Calu3 (cell line): ENCODE results near the gene PPT2. TPM values are rescaled to one million over a fixed set of nuclear protein-coding genes. Genes with fewer than 3 reads are reported as not detected.
"Not testable (repeated sequence)": the region's sequence is repeated elsewhere in the genome, so short reads cannot be mapped to it uniquely, and the experiment has no call there.

Source experiments
- BruUV-seq: library from RNA; stranded (reverse); fragments of 400-500 nt; replicated peaks from 2 replicates; lab custom pipeline; 2021; lab: Mats Ljungman, UMichigan
- CTCF ChIA-PET: fragments of 300-600 bp; sonication (Branson Sonifier 250); formaldehyde crosslinking; loops from one replicate; lab custom pipeline; 2022; ENCODE audit warnings: antibody characterized with exemption; lab: Charles Lee
- DNase-seq: peaks from one replicate; pipeline ENCODE4 v3.0.0; 2022
- H3K27ac Mint-ChIP-seq: one replicate; pipeline ENCODE4 v1.8.0; 2022; ENCODE audit warnings: mixed read lengths; ENCODE audit not compliant: unreplicated experiment
- H3K27me3 Mint-ChIP-seq: one replicate; pipeline ENCODE4 v1.8.0; 2022; ENCODE audit warnings: mixed read lengths; ENCODE audit not compliant: unreplicated experiment
- H3K36me3 Mint-ChIP-seq: one replicate; pipeline ENCODE4 v1.8.0; 2022; ENCODE audit warnings: mild to moderate bottlenecking, moderate library complexity, mixed read lengths; ENCODE audit not compliant: insufficient read depth, unreplicated experiment
- H3K4me1 Mint-ChIP-seq: one replicate; pipeline ENCODE4 v1.8.0; 2022; ENCODE audit warnings: mild to moderate bottlenecking, low read depth, mixed read lengths; ENCODE audit not compliant: unreplicated experiment
- H3K4me3 Mint-ChIP-seq: one replicate; pipeline ENCODE4 v1.8.0; 2022; ENCODE audit warnings: mild to moderate bottlenecking, low read depth, moderate library complexity, mixed read lengths; ENCODE audit not compliant: unreplicated experiment
- H3K9me3 Mint-ChIP-seq: one replicate; pipeline ENCODE4 v1.8.0; 2022; ENCODE audit warnings: low read depth, mixed read lengths; ENCODE audit not compliant: unreplicated experiment
- CTCF ChIP-seq: fragments of 200-600 bp; IDR thresholded peaks from one replicate; pipeline ENCODE4 v1.8.0; 2022; ENCODE audit warnings: antibody characterized with exemption; ENCODE audit not compliant: unreplicated experiment
- intact Hi-C: fragments of 100-400 bp; cut with micrococcal nuclease; formaldehyde crosslinking; loops from one replicate; pipeline ENCODE4 v1.10.0; 2022; ENCODE audit not compliant: unreplicated experiment
- microRNA-seq: library from miRNA; unstranded; fragments of <30 nt; microRNA quantifications from one replicate; pipeline ENCODE4 v1.2.0, GENCODE V29; 2022
- total RNA-seq: library from RNA; stranded (reverse); gene quantifications from 2 replicates; pipeline ENCODE4 v1.2.3, GENCODE V29; 2022

Gene PPT2
- total RNA-seq, 1 experiment from 2014 or later = 31.0 TPM

GRCh38 chr6:32210191-32210601 lies 56.3 kb downstream of the PPT2 start:
- CTCF ChIA-PET = no interaction called here
- Mint-ChIP-seq H3K4me1 (no peaks in the 10 kb centered on the region), H3K9me3 (no peaks in the 10 kb centered on the region), H3K36me3 (peaks cover 4% of the 10 kb centered on the region), H3K27ac (no peak overlapping the region), H3K4me3 (no peak overlapping the region), H3K27me3 (peaks cover 77% of the 10 kb centered on the region)
- BruUV-seq = no TSS peak
- intact Hi-C loops = no loop called here
- DNase-seq = no peak
- TF ChIP-seq CTCF = no peak

GRCh38 chr6:32211432-32211831 lies 57.5 kb downstream of the PPT2 start:
- H3K27ac Mint-ChIP-seq, H3K36me3 Mint-ChIP-seq, BruUV-seq, H3K4me1 Mint-ChIP-seq, H3K9me3 Mint-ChIP-seq, DNase-seq, H3K4me3 Mint-ChIP-seq, intact Hi-C loops: not testable (repeated sequence)
- peaks cover 77% of the 10 kb centered on the region for H3K27me3 Mint-ChIP-seq
- CTCF ChIA-PET = interaction anchor here (1.9 kb wide), 1 partner anchor 16 kb away, joined by 4 read pairs; no protein-coding TSS in a partner anchor

- Mint-ChIP-seq H3K9me3 (no peaks in the 10 kb centered on the region), H3K4me3 (no peak overlapping the region), H3K4me1 (no peaks in the 10 kb centered on the region), H3K27ac (no peak overlapping the region), H3K27me3 (peaks cover 80% of the 10 kb centered on the region), H3K36me3 (peaks cover 4% of the 10 kb centered on the region)
- TF ChIP-seq CTCF = no peak
- BruUV-seq = no TSS peak
- DNase-seq = no peak
- CTCF ChIA-PET = interaction anchor here (0.6 to 1.9 kb wide), 2 partner anchors 17 to 83 kb away, joined by 4 read pairs; no protein-coding TSS in a partner anchor
- intact Hi-C loops = no loop called here
Observed at GRCh38 chr6:32212076-32212760, 58.3 kb downstream of the PPT2 start.

Small RNAs within 50 kb of the gene (microRNA-seq; reads per million reads assigned to microRNA genes)
- gene MIR6721 (7.0 reads per million, percentile 25 among the genes with 10 or more reads in this experiment), gene MIR6833 (not detected)

Other genes starting within 250 kb of the PPT2 start
- gene C2, start 226.4 kb upstream of the PPT2 start, total RNA-seq = 5.0 and 6.3 TPM in 2 replicates
- 944 and 1,205 TPM in 2 replicates for gene CFB, start 208.0 kb upstream of the PPT2 start, total RNA-seq
- 141 and 157 TPM in 2 replicates for gene NELFE, start 195.2 kb upstream of the PPT2 start, total RNA-seq
- 182 and 201 TPM in 2 replicates for gene SKIC2, start 195.0 kb upstream of the PPT2 start, total RNA-seq
- gene DXO, start 182.0 kb upstream of the PPT2 start, total RNA-seq = 40.9 and 43.6 TPM in 2 replicates
- 13.1 and 20.8 TPM in 2 replicates for gene C4A, start 172.1 kb upstream of the PPT2 start, total RNA-seq
- gene C4B, start 139.3 kb upstream of the PPT2 start, total RNA-seq = 7.8 and 13.4 TPM in 2 replicates
- gene CYP21A2, start 115.7 kb upstream of the PPT2 start, total RNA-seq = 0.76 and 0.78 TPM in 2 replicates
- 10.6 and 11.3 TPM in 2 replicates for gene TNXB, start 44.8 kb upstream of the PPT2 start, total RNA-seq
- 185 and 196 TPM in 2 replicates for gene ATF6B, start 25.9 kb upstream of the PPT2 start, total RNA-seq
- gene FKBPL, start 23.9 kb upstream of the PPT2 start, total RNA-seq = 13.8 and 15.6 TPM in 2 replicates
- gene PRRT1, start 2.2 kb upstream of the PPT2 start, total RNA-seq = 1.7 and 2.9 TPM in 2 replicates
- gene EGFL8, start 10.5 kb downstream of the PPT2 start, total RNA-seq = 18.8 and 20.2 TPM in 2 replicates
- gene AGPAT1, start 21.9 kb downstream of the PPT2 start, total RNA-seq = 138 and 139 TPM in 2 replicates
- 85.4 and 89.6 TPM in 2 replicates for gene RNF5, start 24.3 kb downstream of the PPT2 start, total RNA-seq
- gene AGER, start 30.1 kb downstream of the PPT2 start, total RNA-seq = 14.3 and 14.4 TPM in 2 replicates
- 122 and 141 TPM in 2 replicates for gene PBX2, start 36.1 kb downstream of the PPT2 start, total RNA-seq
- gene GPSM3, start 38.5 kb downstream of the PPT2 start, total RNA-seq = 6.2 and 6.3 TPM in 2 replicates
- 4.7 and 5.7 TPM in 2 replicates for gene NOTCH4, start 69.9 kb downstream of the PPT2 start, total RNA-seq
- gene TSBP1, start 217.8 kb downstream of the PPT2 start, total RNA-seq = not detected in 2 replicates